ENCODE data around the gene TMEM207. TPM values are rescaled to one million over a fixed set of nuclear protein-coding genes. Genes with fewer than 3 reads are reported as not detected.

The TMEM207 gene
- polyA plus RNA-seq, 2 donors, result not detected

Other genes with a start within 250 kb of the TMEM207 start
- 10 to 100 TPM; 27.1 to 28.8 TPM for gene CLDN1, start 127.5 kb downstream of the TMEM207 start, polyA plus RNA-seq
- gene CLDN16, start 61.7 kb downstream of the TMEM207 start, polyA plus RNA-seq, result under 1 TPM; 0.05 to 0.12 TPM
- gene IL1RAP, start 64.2 kb upstream of the TMEM207 start, polyA plus RNA-seq, result 10 to 100 TPM in 1 of 2 donors, 1 to 10 TPM in 1; 5.9 to 14.5 TPM

All from esophagus (tissue), 2 donors.